Posterior vena cava (tissue), 2 donors: ENCODE results near the gene SRGAP1. TPM values are rescaled to one million over a fixed set of nuclear protein-coding genes. Genes with fewer than 3 reads are reported as not detected.
"Not testable (repeated sequence)": the region's sequence is repeated elsewhere in the genome, so short reads cannot be mapped to it uniquely, and the experiment has no call there.

Experiments
- DNase-seq: peaks from one replicate; pipeline ENCODE4 v3.0.0-alpha.2; 2020; ENCODE audit warnings: low spot score
- intact Hi-C, 2 donors: fragments of 100-400 bp; cut with DNase I; formaldehyde crosslinking; loops; one replicate each; pipeline versions ENCODE4 v1.14.1 to v1.14.2; 2022 to 2023
- total RNA-seq, 2 donors: library from RNA; stranded (reverse); fragmentation: NEBNext Ultra II Directional; extraction: Animal tissue kit (Norgen Biotek cat#: 25700); gene quantifications; one replicate each; pipeline ENCODE4 v1.2.1, GENCODE V29; 2021
- donor health status: DM: yes; HTN: yes; CAD: no.
- donor health status: DM: yes; HTN: yes; CAD: no.

Gene SRGAP1
- total RNA-seq, 2 donors from 2014 or later: 11.2 to 16.0 TPM

DNA sequence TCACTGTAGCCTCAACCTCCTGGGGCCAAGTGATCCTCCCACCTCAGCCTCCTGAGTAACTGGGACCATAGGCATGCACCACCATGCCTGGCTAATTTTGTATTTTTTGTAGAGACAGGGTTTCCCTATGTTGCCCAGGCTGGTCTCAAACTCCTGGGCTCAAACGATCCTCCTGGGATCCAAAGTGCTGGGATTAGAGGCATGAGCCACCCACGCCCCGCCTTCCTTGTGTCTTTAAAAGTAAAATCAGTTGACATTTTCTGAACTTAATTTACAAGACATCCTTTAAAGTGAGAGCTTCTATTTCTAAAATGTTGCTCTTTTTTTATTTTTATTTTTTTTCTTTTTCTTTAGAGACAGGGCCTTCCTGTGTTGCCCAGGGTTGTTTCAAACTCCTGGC is 276.6 kb downstream of the SRGAP1 start:
- intact Hi-C loops, DNase-seq: not testable (repeated sequence)

DNA sequence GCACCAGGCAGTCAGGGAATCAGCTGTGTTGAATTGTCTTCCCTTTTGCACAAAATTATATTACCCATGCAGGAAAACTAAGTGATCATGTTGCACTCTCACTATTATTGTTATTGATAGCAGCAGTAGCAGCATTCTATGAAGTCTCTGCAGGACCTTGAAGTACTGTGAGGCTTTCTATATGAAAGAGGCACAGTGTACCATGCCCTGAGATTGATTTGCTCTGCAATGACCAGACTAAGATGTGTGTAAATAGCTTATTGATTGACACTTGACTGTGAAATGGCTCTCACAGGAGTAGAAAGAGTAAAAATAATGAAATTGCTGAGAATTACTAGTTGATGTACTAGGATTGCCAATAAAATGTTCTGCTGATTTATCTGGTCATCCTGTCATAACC is 277.7 kb downstream of the SRGAP1 start:
- intact Hi-C loops: no loop called here
- DNase-seq: no peak

DNA sequence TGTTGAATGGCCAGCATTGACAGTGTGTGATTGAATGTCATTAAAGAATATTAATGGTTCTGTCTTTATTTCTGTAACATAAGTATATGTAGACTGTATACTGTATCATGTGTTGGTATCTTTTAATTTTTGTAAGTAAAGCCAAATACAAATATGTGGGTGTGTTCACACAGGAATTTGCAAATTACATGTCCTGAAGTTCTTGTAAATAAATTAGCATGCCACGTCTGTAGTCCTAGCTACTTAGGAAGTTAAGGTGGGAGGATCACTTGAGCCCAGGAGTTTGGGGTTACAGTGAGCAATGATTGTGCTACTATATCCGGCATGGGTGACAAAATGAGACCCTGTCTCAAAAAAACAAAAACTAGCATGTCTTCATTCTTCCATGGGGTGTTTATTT is 278.5 kb downstream of the SRGAP1 start:
- intact Hi-C loops: no loop called here
- DNase-seq: no peak

DNA sequence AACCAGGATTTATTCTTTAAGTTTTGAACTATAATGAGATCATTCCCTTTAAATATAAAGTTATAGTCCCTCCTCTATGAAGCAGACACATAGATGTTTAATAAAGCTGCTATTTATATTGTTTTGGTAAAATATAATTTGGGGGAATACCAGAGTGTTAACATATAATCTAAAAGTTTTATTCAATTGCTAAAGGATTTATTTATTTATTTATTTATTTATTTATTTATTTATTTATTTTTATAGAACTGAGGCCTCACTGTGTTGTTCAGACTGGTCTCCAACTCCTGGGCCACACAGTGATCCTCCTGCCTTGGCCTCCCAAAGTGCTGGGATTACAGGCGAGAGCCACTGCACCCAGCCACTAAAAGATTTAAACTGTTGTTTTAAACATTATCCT is 278.9 kb downstream of the SRGAP1 start:
- no peak for DNase-seq

DNA sequence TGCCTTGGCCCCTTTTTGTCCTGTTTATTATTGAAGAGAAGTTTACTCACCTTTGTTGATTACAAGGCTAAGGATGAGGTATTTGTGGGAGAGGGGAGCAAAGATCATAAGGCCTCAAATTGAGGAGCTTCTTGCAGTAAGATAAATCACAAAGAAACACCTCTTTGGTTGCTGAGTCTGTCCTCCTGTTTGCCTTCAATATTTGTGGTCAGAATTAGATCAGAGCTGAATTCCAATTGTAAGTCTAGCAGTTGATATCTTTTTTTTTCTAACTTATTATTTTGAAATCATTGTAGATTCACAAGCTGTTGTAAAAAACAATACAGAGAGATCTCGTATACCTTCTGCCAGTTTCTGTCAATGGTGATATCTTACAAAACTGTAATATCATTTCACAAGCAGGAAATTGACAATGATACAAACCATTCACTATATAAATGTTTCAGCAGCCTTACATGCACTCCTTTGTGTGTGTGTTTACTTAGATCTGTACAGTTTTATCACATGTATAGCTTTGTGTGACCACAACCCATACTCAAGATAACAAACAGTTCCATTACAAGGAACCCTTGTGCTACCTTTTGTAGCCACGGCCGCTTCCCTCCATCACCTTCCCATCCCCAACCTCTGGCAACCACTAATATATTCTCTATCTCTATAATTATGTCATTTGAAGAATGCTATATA is 280.2 kb downstream of the SRGAP1 start:
- DNase-seq: no peak
- intact Hi-C loops: loop anchor here in 1 of 2 donors (1.0 kb wide), 1 partner anchor 33 kb away; no protein-coding TSS in a partner anchor

More for the DNA sequence above, 278.9 kb downstream of the SRGAP1 start:
- intact Hi-C loops: no loop called here

DNA sequence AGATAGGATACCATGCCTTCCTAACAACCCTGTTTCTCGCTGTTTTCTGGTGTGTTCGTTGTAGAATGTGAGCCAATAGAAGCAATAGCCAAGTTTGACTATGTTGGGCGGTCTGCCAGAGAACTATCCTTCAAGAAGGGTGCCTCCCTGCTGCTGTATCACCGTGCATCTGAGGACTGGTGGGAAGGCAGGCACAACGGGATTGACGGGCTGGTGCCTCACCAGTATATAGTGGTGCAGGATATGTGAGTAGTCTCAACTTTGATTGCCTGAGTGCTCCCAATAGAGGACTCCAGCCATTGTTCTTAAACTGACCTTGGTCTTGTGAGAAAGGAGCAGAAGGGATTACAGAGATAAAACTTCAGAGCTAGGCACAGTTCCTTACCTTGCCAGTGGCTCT is 281.4 kb downstream of the SRGAP1 start:
- intact Hi-C loops: no loop called here
- no peak for DNase-seq

DNA sequence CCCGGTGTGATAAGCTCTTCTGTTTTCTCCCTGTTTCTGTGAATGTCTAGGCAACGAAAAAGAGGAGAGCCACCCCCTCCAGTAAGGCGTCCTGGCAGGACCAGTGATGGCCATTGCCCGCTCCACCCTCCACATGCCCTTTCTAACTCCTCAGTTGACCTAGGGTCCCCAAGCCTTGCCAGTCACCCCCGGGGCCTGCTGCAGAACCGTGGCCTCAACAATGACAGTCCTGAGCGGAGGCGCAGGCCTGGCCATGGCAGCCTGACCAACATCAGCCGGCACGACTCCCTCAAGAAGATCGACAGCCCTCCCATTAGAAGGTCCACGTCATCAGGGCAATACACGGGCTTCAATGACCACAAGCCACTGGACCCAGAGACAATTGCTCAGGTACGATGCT is 283.3 kb downstream of the SRGAP1 start:
- no peak for DNase-seq
- intact Hi-C loops: no loop called here

DNA sequence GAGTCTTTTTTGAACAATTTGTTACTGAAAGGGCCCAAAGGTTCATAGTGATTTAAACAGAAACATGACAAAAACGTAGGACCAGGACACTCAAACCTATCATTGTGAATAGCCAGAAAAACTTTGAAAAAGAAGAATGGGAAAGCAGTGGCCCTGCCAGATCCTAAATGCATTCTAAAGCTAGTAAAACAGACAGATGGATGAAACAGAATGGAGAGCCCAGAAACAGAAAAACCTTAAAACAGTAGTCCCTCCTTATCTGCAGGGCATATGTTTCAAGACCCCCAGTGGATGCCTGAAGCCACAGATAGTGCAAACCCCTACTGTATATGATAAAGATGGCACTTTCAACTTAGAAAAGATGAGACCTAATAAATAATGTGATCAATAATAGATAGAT is 283.9 kb downstream of the SRGAP1 start:
- intact Hi-C loops: no loop called here
- DNase-seq: no peak

DNA sequence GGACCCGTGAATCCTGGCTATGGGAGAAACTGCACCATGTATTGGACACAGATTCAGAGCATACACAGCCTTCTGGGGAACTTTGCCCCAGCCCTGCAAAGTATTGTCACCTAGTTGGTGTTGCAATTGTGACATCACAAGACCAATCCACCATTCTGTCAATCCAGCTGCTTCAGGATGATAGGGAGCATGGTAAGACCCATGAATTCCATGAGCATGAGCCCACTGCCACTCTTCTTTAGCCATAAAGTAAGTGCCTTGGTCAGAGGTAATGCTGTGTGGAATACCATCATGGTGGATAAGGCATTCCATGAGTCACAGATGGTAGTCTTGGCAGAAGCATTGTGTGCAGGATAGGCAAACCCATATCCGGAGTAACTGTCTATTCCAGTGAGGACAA is 286.0 kb downstream of the SRGAP1 start:
- DNase-seq, intact Hi-C loops: not testable (repeated sequence)

DNA sequence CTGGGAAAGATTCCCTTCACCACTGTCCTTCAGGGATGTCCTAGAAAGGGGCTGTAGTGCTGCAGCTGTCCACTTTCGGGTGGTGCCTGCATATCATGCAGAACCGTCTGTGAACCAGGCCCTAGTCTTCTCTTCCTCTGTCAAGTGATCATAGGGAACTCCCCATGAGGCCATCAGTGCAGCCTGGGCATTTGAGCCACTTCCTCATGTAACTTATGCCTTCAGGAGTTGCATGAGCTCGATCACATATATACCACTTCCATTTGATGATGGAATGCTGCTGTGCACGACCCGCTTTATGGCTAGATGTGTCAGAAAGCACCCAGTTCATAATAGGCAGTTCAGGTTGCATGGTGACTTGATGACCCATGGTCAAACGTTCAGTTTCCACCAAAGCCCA is 287.0 kb downstream of the SRGAP1 start:
- intact Hi-C loops: not testable (repeated sequence)

DNA sequence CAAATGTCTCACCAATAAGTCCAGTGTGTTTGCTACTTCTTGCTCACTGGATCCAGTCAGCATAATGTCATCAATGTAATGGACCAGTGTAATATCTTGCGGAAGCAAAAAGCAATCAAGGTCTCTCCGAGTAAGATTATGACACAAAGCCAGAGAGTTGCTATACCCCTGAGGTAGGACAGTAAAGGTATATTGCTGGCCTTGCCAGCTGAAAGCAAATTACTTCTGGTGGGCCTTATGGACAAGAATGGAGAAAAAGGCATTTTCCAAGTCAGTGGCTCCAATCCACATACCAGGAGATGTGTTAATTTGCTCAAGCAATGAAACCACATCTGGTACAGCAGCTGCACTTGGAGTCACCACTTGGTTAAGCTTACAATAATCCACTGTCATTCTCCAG is 288.2 kb downstream of the SRGAP1 start:
- intact Hi-C loops, DNase-seq: not testable (repeated sequence)

More for the DNA sequence above, 287.0 kb downstream of the SRGAP1 start:
- not testable (repeated sequence) for DNase-seq

DNA sequence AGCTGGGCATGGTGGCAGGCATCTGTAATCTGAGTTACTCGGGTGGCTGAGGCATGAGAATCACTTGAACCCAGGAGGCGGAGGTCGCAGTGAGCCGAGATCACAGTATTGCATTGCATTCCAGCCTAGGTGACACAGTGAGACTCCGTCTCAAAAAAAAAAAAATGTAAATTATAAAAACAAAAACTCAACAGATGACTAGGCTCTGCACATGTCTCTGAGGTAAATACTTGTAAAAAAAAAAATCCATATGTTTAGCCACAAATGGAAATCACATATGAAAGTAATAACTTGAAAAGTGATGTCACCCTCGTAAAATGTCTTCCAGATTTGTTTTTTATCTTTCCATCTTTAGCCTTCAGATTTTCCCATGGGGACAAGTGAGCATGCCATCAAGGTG is 292.6 kb downstream of the SRGAP1 start:
- no peak for DNase-seq
- intact Hi-C loops: no loop called here

DNA sequence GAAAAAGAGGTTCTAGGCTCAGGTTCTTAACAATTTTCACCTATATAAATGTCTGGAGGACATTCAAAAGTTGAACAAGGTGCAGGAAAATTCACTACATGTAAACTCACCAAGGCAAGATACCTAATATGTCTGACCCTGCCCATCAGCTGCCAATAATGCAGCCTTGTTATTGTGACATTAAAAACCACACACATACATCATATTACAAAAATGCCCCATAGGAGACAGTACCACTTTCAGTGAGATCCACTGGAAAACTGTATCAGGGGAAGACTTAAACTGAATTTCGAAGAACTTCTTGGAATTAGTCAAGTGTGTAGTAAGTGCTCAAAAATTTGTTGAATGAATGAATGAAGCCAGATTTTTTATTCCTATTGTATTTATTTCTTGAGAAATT is 294.5 kb downstream of the SRGAP1 start:
- DNase-seq: no peak
- intact Hi-C loops: no loop called here

DNA sequence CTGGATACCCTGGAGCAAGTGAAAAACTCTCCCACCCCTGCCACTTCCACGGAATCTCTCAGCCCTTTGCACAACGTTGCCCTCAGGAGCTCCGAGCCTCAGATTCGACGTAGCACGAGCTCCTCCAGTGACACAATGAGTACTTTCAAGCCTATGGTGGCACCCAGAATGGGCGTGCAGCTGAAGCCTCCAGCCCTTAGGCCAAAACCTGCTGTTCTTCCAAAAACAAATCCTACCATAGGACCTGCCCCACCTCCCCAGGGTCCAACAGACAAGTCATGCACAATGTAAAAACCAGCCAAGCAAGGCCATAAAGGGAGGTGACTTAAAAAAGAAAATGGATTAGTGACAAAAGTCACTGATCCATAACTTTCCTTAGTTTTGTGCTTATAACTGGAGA is 297.9 kb downstream of the SRGAP1 start:
- intact Hi-C loops: no loop called here
- no peak for DNase-seq

DNA sequence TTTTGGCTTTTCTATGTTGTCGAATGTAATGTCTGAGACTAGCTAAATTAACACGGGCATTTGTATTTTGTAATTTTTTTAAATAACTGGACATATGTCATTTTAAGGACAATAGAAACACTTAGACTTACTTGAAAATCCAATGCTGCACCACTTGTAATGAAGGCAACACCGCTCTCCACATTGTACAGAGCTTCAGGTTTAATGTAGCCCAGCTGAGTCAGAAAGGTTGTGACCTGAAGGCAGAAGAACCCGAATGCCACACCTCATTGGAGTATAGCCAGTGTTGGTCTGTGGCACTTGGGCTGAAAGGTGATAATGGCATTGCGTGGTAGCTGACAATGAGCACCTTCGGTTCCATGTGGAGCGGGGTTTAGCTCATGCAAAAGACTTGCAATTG is 298.3 kb downstream of the SRGAP1 start:
- intact Hi-C loops: no loop called here
- no peak for DNase-seq

DNA sequence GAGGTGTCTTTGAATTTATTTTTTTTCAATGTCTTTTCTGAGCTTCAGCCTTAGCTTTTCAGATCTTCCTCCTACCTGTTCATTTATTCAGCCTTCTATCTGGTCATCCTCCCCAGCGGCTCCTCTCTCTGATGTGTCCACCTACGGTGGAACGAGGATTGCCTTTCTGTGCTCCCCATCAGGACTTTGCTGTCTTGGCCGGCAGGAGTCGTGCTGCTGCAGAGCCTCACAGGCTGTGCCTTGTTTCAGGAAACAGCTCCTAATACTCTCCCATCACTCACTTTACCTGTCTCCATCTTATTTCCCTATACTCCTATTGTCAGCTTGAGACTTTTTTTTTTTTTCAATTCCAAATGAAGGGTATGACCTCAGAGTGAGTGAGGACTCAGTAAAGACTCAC is 300.7 kb downstream of the SRGAP1 start:
- intact Hi-C loops: no loop called here
- DNase-seq: no peak

DNA sequence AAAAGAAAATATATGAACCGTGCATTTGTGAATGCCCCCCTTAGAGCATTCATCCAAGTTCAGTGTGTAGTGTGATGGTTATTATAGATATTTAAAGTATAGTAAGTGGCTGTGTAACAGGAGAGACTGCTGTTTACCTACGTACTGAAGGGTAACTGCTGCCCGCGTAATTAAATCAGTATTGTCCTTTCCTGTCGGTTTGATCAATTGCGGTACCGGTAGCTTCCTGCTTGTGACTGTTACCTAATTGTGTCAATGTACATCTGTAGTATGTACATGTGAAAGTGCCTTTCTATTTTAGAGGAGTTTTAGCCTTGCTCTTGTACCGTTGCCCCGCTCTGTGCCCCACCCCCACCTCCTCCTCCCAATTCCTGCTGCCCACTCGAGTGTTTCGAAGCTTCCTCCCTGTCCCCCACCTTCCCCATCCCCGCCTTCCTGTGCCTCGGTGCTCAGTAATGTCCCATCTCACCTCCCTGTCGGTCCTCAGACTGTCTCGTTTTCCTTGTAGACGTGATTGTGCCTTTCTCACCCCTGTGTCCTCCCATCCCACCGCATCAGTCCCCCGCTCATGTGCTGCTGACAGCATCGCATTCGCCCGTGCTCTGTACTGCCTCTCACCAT is 302.6 kb downstream of the SRGAP1 start:
- intact Hi-C loops: no loop called here
- no peak for DNase-seq

DNA sequence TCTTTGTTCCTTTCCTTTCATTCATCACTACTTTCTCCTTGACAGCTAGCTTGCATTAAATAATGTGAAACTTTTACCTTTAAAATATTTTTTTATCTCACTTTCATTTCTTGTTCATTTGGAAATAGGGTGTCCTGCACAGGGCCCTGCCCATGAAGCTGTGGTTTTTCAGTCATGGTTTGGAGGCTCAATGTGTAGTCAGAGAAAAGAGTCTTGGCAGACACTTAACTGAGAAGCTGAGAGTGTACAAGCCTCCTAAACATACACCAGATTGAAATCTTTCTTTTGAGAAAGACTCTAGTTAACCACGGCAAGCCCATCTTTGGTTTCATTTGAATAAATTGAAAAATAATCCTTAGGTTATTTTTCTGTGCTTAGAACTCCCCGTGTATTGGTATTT is 303.4 kb downstream of the SRGAP1 start:
- intact Hi-C loops: no loop called here
- no peak for DNase-seq

DNA sequence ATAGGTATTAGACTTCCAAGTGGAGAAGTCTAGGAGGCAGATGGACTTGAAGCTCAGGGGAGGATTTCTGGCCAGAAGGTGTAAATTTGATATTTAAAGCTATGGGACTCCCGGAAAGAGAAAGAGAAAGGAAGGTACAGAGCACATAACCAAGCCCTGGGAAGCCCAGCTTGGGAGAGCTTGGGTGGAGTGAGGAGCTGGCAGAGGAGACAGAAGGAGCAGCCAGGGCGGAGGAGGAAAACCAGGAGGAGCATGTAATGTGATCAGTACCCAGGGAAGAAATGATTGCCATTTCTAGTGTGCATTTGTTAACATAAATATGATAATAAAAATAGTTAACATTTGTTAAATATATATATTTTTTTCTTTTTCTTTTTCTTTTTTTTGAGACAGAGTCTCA is 310.2 kb downstream of the SRGAP1 start:
- intact Hi-C loops: no loop called here
- no peak for DNase-seq

DNA sequence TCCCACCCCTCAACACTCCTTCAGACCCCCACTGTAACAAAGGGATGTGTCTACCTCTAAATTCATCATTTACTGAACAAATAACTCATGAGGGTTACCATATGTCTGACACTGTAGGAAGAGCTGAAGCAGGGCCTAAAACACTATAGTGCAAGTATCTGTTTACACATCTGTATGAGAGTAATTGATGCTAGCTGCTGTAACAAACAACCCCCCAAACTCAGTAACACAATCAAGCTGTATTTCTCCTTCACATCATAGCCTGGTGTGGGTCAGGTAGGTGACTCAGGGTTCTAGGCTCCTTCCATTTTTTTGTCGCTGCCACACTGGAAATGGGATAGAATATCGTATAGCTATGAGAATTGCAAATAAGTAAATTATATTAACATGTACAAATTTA is 312.6 kb downstream of the SRGAP1 start:
- intact Hi-C loops: loop anchor here in 1 of 2 donors (1.0 kb wide), 1 partner anchor 33 kb away; no protein-coding TSS in a partner anchor
- no peak for DNase-seq

DNA sequence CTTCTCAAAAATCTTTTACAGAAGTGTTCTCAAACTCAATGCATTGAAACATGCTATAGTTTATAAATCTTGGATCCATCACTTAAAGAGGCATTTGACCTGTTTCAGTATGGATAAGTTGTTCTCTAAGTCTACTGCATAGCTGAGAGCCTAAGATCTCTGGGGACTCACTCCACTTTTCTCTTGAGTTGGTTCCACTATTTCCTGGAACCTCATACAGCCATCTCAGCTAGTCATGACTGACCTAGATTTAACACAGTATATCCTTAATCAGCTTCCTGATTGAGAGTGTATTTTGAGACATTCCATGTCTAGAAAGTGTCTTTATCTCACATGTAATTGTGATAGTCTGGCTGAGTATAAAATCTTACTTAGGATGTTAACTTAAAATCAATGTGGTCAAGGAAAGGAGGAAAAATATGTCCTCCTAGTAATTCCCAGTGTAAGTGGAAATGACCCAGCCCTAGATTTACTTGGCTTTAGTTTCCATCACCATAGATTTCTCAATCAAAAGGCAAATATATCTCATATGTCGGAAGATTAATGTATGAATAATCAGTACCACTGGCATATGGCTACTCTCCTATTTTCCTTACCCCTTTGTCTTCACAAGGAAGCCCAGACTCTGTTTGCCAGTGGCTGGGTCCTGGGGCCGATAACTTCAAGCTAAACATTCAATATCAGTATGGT is 315.7 kb downstream of the SRGAP1 start:
- DNase-seq: no peak
- intact Hi-C loops: no loop called here
